Measurements from ENCODE around the gene RAD18. TPM values are rescaled to one million over a fixed set of nuclear protein-coding genes. Genes with fewer than 3 reads are reported as not detected.
A peak's percentile ranks its signal among the peaks of the same experiment; 100 is the strongest.

RAD18 gene
- total and polyA plus RNA-seq, 9 of the 15 experiments (the other 6 are each of a cell fraction or from before 2014, with no cell fraction given), result 19.2 to 49.4 (median 34.4) TPM

GRCh38 chr3:8984081-8984480, 20.8 kb upstream of the RAD18 start:
- CTCF ChIA-PET (ENCODE audit: low intra/inter-chr PET ratio), result no interaction called here
- intact Hi-C loops (cut with micrococcal nuclease) (loop anchor here (10.0 kb wide), 1 partner anchor 501 kb away; no protein-coding TSS in a partner anchor), in situ Hi-C loops (cut with MboI) (no loop called here)

GRCh38 chr3:8983591-8983990, 20.3 kb upstream of the RAD18 start:
- CTCF ChIA-PET (ENCODE audit: low intra/inter-chr PET ratio), result no interaction called here
- Histone ChIP-seq H3K9me3 (replicated peaks; ENCODE audit: control insufficient read depth, insufficient read depth, low read depth, low read length) (no peaks in the 10 kb centered on the region), H3K9me1 (ENCODE audit: control insufficient read depth, insufficient read depth, low read length) (no peaks in the 10 kb centered on the region), H3K9ac (ENCODE audit: insufficient read depth in 1 of 2, low read depth in 2 of 2, low read length in 2 of 2) (no peak overlapping the region), H3K79me2 (ENCODE audit: control insufficient read depth, insufficient read depth, low read length) (no peaks in the 10 kb centered on the region), H3K27me3 (ENCODE audit: control insufficient read depth in 2 of 2, insufficient read depth in 2 of 2, low read length in 2 of 2) (peaks cover 48 to 73% of the 10 kb centered on the region in 2 experiments), H3K4me3 (no peak overlapping the region), H4K20me1 (replicated peaks; ENCODE audit: control insufficient read depth, insufficient read depth, low read length) (no peaks in the 10 kb centered on the region), H3K36me3 (ENCODE audit: control insufficient read depth, insufficient read depth, low read length) (no peaks in the 10 kb centered on the region), H2AFZ (ENCODE audit: low read depth, low read length) (no peak overlapping the region), H3K27ac (ENCODE audit: extremely low read depth, low read depth, low read length) (no peak overlapping the region), H3K4me1 (replicated peaks in 1 of 2; ENCODE audit: control insufficient read depth in 2 of 2, insufficient read depth in 2 of 2, low read length in 2 of 2) (peaks cover 0 to 8% of the 10 kb centered on the region in 2 experiments; a peak in 2 of 5 replicates), H3K4me2 (ENCODE audit: insufficient read depth, low read length) (no peak overlapping the region)
- POLR2A ChIA-PET, result interaction anchor here (0.6 kb wide), 3 partner anchors 14 to 31 kb away, joined by 3 read pairs; no protein-coding TSS in a partner anchor
- intact Hi-C loops (cut with micrococcal nuclease) (loop anchor here (10.0 kb wide), 1 partner anchor 501 kb away; no protein-coding TSS in a partner anchor), in situ Hi-C loops (cut with MboI) (no loop called here)
- DNase-seq (ENCODE audit: extremely low read depth in 1 of 4, low spot score in 3 of 4) (no peak), FAIRE-seq (no peak), ATAC-seq (no peak)
- 8% methylated on average over 4 of the region's 5 CpGs for WGBS (ENCODE audit: insufficient coverage, low coverage, missing lambda C conversion rate)
- BruUV-seq (replicated peaks), result no TSS peak
- no peak for TF ChIP-seq JUN (IDR thresholded peaks at IDR 0.05; ENCODE audit: borderline replicate concordance, low read depth, low read length)
- no peak for TF ChIP-seq JUN (CRISPR knock-in tag; IDR thresholded peaks at IDR 0.05; ENCODE audit: borderline replicate concordance)
- TF ChIP-seq ZNF124 (CRISPR knock-in tag; IDR thresholded peaks at IDR 0.05), result no peak
- TF ChIP-seq MTA2 (IDR thresholded peaks at IDR 0.05; ENCODE audit: low read depth), result no peak
- TF ChIP-seq EWSR1 (IDR thresholded peaks at IDR 0.05; ENCODE audit: borderline replicate concordance, low read depth, partially characterized antibody), result no peak
- no peak for TF ChIP-seq NCOA6 (IDR thresholded peaks at IDR 0.05)
- TF ChIP-seq SETDB1 (IDR thresholded peaks at IDR 0.05; ENCODE audit: low read length), result no peak
- no peak for TF ChIP-seq MTA3 (IDR thresholded peaks at IDR 0.05; ENCODE audit: borderline replicate concordance)
- TF ChIP-seq CHD1 (IDR thresholded peaks at IDR 0.05; ENCODE audit: low read length), result no peak
- TF ChIP-seq ZNF668 (CRISPR knock-in tag; IDR thresholded peaks at IDR 0.05), result no peak
- no peak for TF ChIP-seq NR2F6 (CRISPR knock-in tag; IDR thresholded peaks at IDR 0.05)
- no peak for TF ChIP-seq KDM4B (IDR thresholded peaks at IDR 0.05; ENCODE audit: borderline replicate concordance in 2 of 2, low read depth in 1 of 2)
- no peak for TF ChIP-seq CREB3L1 (IDR thresholded peaks at IDR 0.05; ENCODE audit: borderline replicate concordance, low read depth)
- no peak for TF ChIP-seq GATAD2A (IDR thresholded peaks at IDR 0.05)

More at GRCh38 chr3:8984081-8984480, 20.8 kb upstream of the RAD18 start:
- Histone ChIP-seq H3K4me3 (no peak overlapping the region), H3K4me1 (replicated peaks in 1 of 2; ENCODE audit: control insufficient read depth in 2 of 2, insufficient read depth in 2 of 2, low read length in 2 of 2) (peaks cover 0 to 8% of the 10 kb centered on the region in 2 experiments; a peak in 2 of 5 replicates), H3K9ac (ENCODE audit: insufficient read depth in 1 of 2, low read depth in 2 of 2, low read length in 2 of 2) (no peak overlapping the region), H3K27ac (ENCODE audit: extremely low read depth, low read depth, low read length) (no peak overlapping the region), H3K79me2 (ENCODE audit: control insufficient read depth, insufficient read depth, low read length) (no peaks in the 10 kb centered on the region), H3K9me1 (ENCODE audit: control insufficient read depth, insufficient read depth, low read length) (no peaks in the 10 kb centered on the region), H3K36me3 (ENCODE audit: control insufficient read depth, insufficient read depth, low read length) (no peaks in the 10 kb centered on the region), H3K9me3 (replicated peaks; ENCODE audit: control insufficient read depth, insufficient read depth, low read depth, low read length) (no peaks in the 10 kb centered on the region), H2AFZ (ENCODE audit: low read depth, low read length) (no peak overlapping the region), H3K27me3 (ENCODE audit: control insufficient read depth in 2 of 2, insufficient read depth in 2 of 2, low read length in 2 of 2) (peaks cover 48 to 78% of the 10 kb centered on the region in 2 experiments), H4K20me1 (replicated peaks; ENCODE audit: control insufficient read depth, insufficient read depth, low read length) (no peaks in the 10 kb centered on the region), H3K4me2 (ENCODE audit: insufficient read depth, low read length) (no peak overlapping the region)
- WGBS (ENCODE audit: insufficient coverage, low coverage, missing lambda C conversion rate), result 33% methylated on average over 6 of the region's 6 CpGs
- TF ChIP-seq NELFE (IDR thresholded peaks at IDR 0.05; ENCODE audit: insufficient read depth, insufficient read length) (no peak), NR2C1 (IDR thresholded peaks at IDR 0.05) (no peak), NR2C1 (tag; IDR thresholded peaks at IDR 0.05) (0 out of 2 replicates have a peak, but pooled peaks have one; percentile 21)
- ATAC-seq, result no peak
- POLR2A ChIA-PET, result interaction anchor here (0.6 kb wide), 2 partner anchors 16 to 31 kb away, joined by 3 read pairs; no protein-coding TSS in a partner anchor
- DNase-seq (ENCODE audit: extremely low read depth in 1 of 4, low spot score in 3 of 4), result no peak
- FAIRE-seq, result no peak
- no TSS peak for BruUV-seq (replicated peaks)
